Adipocyte (in vitro differentiated cells): Measurements from ENCODE around the gene RIBC2.
A peak's percentile ranks its signal among the peaks of the same experiment; 100 is the strongest.

Source experiments
- DNase-seq: peaks from one replicate; pipeline ENCODE4 v3.0.0-alpha.2; 2015; ENCODE audit warnings: low read depth
- H3K27me3 ChIP-seq: replicated peaks from 2 replicates; pipeline ENCODE4 v1.7.0; 2013; ENCODE audit warnings: mild to moderate bottlenecking, low read length, moderate library complexity; ENCODE audit not compliant: control insufficient read depth, insufficient read depth
- H3K36me3 ChIP-seq: 2 replicates; pipeline ENCODE4 v1.7.0; 2013; ENCODE audit warnings: low read length, mild to moderate bottlenecking, moderate library complexity; ENCODE audit not compliant: control insufficient read depth, insufficient read depth, severe bottlenecking
- H3K4me1 ChIP-seq: 2 replicates; pipeline ENCODE4 v1.7.0; 2013; ENCODE audit warnings: mild to moderate bottlenecking, low read length, moderate library complexity; ENCODE audit not compliant: control insufficient read depth, insufficient read depth
- H3K4me3 ChIP-seq: 2 replicates; pipeline ENCODE4 v1.7.0; 2013; ENCODE audit warnings: mild to moderate bottlenecking, low read length, moderate library complexity
- H3K9ac ChIP-seq: 2 replicates; pipeline ENCODE4 v1.7.0; 2013; ENCODE audit warnings: mild to moderate bottlenecking, low read length, moderate library complexity
- H3K9me3 ChIP-seq: 2 replicates; pipeline ENCODE4 v1.7.0; 2013; ENCODE audit warnings: mild to moderate bottlenecking, low read length, moderate library complexity; ENCODE audit not compliant: control insufficient read depth

Gene RIBC2

DNA sequence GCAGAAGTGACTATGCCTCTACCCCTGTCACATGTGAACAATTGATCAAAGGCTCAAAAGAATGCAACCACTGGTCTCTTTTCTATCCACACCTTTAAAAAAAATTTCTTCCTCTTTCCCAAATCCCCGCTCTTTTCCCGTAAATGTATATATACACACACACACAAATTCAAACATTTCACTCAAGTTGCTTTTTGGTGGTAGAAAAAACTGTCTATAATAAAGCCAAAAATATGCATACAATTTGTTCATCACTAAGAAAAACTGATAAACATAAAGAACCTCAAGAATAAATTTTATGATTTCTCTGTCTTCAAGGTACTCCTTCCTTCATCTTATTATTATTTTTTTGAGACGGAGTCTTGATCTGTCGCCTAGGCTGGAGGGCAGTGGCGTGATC, 5.7 kb upstream of the RIBC2 start:
- Histone ChIP-seq H3K9ac (no peak overlapping the region), H3K36me3 (no peaks in the 10 kb centered on the region), H3K4me1 (no peaks in the 10 kb centered on the region), H3K27me3 (no peaks in the 10 kb centered on the region), H3K4me3 (no peak overlapping the region), H3K9me3 (no peaks in the 10 kb centered on the region)
- DNase-seq, result no peak

DNA sequence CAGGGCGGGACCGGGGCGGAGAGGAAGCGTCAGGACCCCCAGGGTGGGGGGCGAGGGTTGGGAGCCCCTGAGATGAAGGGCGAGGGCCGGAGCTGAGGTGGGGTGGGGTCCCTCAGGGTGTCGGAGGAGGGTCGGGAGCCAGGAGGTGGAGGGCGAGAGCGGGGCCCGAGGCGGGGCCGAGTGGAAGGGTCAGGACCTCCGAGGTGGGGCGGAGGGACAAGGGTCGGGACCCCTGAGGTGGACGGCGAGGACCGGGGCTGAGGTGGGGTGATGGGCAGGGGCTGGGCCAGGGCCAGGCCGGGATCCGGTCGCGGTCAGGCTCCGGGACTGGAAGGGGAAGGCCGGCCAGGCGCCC, 503 bp upstream of the RIBC2 start:
- no peak for DNase-seq
- Histone ChIP-seq H3K4me3 (peak overlapping the region; percentile 83), H3K9ac (no peak overlapping the region), H3K4me1 (peaks cover 5% of the 10 kb centered on the region), H3K36me3 (no peaks in the 10 kb centered on the region), H3K9me3 (no peaks in the 10 kb centered on the region), H3K27me3 (no peaks in the 10 kb centered on the region)

GRCh38 chr22:45418056-45418769, 4.7 kb downstream of the RIBC2 start:
- H3K4me1 ChIP-seq, result peaks cover 5% of the 10 kb centered on the region
- no peak for DNase-seq
- H3K36me3 ChIP-seq, result no peaks in the 10 kb centered on the region
- no peak overlapping the region for H3K9ac ChIP-seq
- no peak overlapping the region for H3K4me3 ChIP-seq
- no peaks in the 10 kb centered on the region for H3K9me3 ChIP-seq
- no peaks in the 10 kb centered on the region for H3K27me3 ChIP-seq

DNA sequence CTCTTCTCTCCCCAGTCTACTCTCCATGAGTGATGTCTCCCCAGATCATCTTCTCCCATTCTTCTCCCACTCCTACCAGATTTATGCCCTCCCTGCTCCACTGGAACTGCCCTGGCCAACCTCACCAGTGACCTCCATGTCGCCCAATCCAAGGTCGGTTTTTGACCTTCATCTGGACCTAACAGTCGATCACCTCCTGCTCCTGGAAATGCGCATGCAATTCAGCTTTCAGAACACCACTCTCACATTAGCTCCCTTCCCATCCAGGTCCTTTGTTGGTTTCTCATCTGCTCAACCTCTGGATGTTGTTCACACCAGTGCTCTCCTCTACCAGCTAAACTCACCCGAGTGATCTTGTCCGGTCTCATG, 5.3 kb downstream of the RIBC2 start:
- no peak overlapping the region for H3K9ac ChIP-seq
- no peaks in the 10 kb centered on the region for H3K4me1 ChIP-seq
- no peaks in the 10 kb centered on the region for H3K27me3 ChIP-seq
- no peak overlapping the region for H3K4me3 ChIP-seq
- H3K36me3 ChIP-seq, result no peaks in the 10 kb centered on the region
- DNase-seq, result no peak
- no peaks in the 10 kb centered on the region for H3K9me3 ChIP-seq

GRCh38 chr22:45420011-45420410, 6.5 kb downstream of the RIBC2 start:
- H3K4me3 ChIP-seq, result no peak overlapping the region
- H3K36me3 ChIP-seq, result no peaks in the 10 kb centered on the region
- H3K9me3 ChIP-seq, result no peaks in the 10 kb centered on the region
- peaks cover under 1% of the 10 kb centered on the region for H3K4me1 ChIP-seq
- DNase-seq, result no peak
- H3K27me3 ChIP-seq, result no peaks in the 10 kb centered on the region
- H3K9ac ChIP-seq, result no peak overlapping the region

DNA sequence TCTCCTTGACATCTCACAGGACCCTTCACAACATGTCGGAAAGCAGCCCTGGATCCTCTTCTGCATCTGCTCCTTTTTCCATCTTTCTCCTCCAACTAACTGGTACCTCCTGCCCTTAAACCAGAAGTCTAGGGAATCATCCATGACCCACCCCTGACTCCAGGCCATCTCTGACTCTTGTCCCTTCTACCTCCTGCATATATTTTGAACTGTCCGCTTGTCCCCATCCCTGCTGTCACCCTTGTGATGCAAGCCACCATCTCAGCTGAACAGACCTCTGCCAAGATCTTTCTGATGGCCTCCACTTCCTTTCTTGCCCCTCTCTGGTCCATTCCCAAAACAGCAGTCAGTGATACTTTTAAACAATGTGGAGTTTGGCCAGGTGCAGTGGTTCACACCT, 7.0 kb downstream of the RIBC2 start:
- no peak for DNase-seq
- Histone ChIP-seq H3K4me1 (peaks cover 4% of the 10 kb centered on the region), H3K9ac (no peak overlapping the region), H3K9me3 (no peaks in the 10 kb centered on the region), H3K36me3 (no peaks in the 10 kb centered on the region), H3K27me3 (no peaks in the 10 kb centered on the region), H3K4me3 (no peak overlapping the region)

DNA sequence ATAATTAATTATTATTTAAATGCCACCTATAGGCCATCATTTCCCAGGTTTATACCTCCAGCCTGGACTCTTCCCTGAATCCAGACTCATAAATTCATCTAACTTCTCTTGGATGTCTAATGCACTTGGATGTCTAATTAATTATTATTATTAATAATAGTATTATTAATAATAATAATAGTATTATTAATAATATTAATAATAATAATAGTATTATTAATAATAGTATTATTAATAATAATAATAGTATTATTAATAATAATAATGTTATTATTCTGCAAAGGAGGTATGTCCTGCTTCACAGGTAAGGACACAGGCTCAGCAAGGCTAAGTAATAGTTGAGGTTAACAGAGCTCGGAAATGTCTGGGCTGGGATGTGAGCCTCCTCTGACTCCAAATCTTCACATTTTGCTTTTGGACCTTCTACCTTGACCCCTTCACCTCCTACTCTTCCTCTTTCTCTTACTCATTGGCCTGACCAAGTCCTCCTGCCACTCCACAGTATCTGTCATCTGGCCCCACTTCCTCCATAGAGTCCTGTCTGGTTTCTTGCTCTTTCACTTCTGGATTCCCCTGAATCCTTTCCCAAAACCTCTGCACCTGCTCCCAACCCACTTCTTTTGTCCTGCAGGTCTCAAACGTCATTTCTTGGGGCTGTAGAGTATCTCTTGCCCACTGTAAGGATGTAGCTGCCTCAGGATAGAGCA, 8.0 kb downstream of the RIBC2 start:
- no peak for DNase-seq
- Histone ChIP-seq H3K36me3 (no peaks in the 10 kb centered on the region), H3K9ac (no peak overlapping the region), H3K4me3 (no peak overlapping the region), H3K4me1 (peaks cover 4% of the 10 kb centered on the region), H3K27me3 (no peaks in the 10 kb centered on the region), H3K9me3 (no peaks in the 10 kb centered on the region)

- Histone ChIP-seq H3K27me3 (no peaks in the 10 kb centered on the region), H3K36me3 (no peaks in the 10 kb centered on the region), H3K9ac (no peak overlapping the region), H3K4me1 (peaks cover 4% of the 10 kb centered on the region), H3K9me3 (peaks cover 7% of the 10 kb centered on the region), H3K4me3 (no peak overlapping the region)
- DNase-seq, result no peak
These were observed 8.9 kb downstream of the RIBC2 start for GRCh38 chr22:45422237-45422983.

- no peak overlapping the region for H3K9ac ChIP-seq
- H3K9me3 ChIP-seq, result peaks cover 7% of the 10 kb centered on the region
- no peaks in the 10 kb centered on the region for H3K36me3 ChIP-seq
- no peak overlapping the region for H3K4me3 ChIP-seq
- peaks cover 6% of the 10 kb centered on the region for H3K27me3 ChIP-seq
- peaks cover 4% of the 10 kb centered on the region for H3K4me1 ChIP-seq
- DNase-seq, result no peak
These were observed 10.0 kb downstream of the RIBC2 start for GRCh38 chr22:45423524-45423923.

- H3K4me1 ChIP-seq, result peaks cover 8% of the 10 kb centered on the region
- H3K27me3 ChIP-seq, result peaks cover 14% of the 10 kb centered on the region
- no peaks in the 10 kb centered on the region for H3K36me3 ChIP-seq
- DNase-seq, result no peak
- H3K9me3 ChIP-seq, result peaks cover 7% of the 10 kb centered on the region
- no peak overlapping the region for H3K9ac ChIP-seq
- no peak overlapping the region for H3K4me3 ChIP-seq
These were observed 10.8 kb downstream of the RIBC2 start for GRCh38 chr22:45424241-45424731.

DNA sequence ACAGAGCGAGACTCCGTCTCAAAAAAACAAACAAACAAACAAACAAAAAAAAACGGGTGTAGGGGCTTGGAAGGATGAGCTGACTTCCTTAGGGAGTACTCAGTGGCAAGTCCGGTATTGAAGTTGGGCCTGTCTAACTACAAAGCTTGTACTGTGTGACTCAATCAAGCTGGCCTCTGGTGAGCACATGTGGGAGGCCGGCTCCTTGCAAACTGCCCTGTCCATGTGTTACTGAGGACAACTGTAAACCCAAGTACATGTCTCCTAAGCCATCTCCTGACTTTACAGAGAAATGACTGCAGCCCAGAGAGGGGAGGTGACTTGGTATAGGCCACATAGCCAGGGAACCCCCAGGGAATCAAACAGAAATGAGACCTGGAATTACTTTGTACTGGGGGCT, 11.6 kb downstream of the RIBC2 start:
- peaks cover 10% of the 10 kb centered on the region for H3K4me1 ChIP-seq
- no peak overlapping the region for H3K4me3 ChIP-seq
- H3K27me3 ChIP-seq, result peaks cover 15% of the 10 kb centered on the region
- no peaks in the 10 kb centered on the region for H3K36me3 ChIP-seq
- H3K9ac ChIP-seq, result no peak overlapping the region
- peaks cover 7% of the 10 kb centered on the region for H3K9me3 ChIP-seq
- DNase-seq, result peak; percentile 30
